Right lobe of liver (tissue), 6 donors: ENCODE results near the gene EPN3. TPM values are rescaled to one million over a fixed set of nuclear protein-coding genes. Genes with fewer than 3 reads are reported as not detected.

Source experiments
- ATAC-seq, 4 donors: fragments of 200-7000 bp; cut with Tn5 transposase; one replicate each; pipeline ENCODE4 v1.9.1; 2020; ENCODE audit warnings: mild to moderate bottlenecking in 4 of 4, moderate library complexity in 4 of 4
- DNase-seq, 3 donors: peaks; one replicate each; pipeline ENCODE4 v3.0.0-alpha.2; 2020
- H3K27ac ChIP-seq, 3 donors: fragments of 200-600 bp; one replicate each; pipeline ENCODE4 v1.8.0; 2022
- H3K27me3 ChIP-seq, 2 donors: fragments of 200-600 bp; one replicate each; pipeline ENCODE4 v1.8.0; 2022
- H3K36me3 ChIP-seq, 4 donors: fragments of 200-600 bp; sonication (generic) in 1 of 4; one replicate each; pipeline versions ENCODE4 v1.5.1 to v1.8.0; 2017 to 2022; ENCODE audit warnings: control low read depth in 1 of 4
- H3K4me1 ChIP-seq, 4 donors: fragments of 200-600 bp; sonication (generic) in 1 of 4; one replicate each; pipeline versions ENCODE4 v1.5.1 to v1.8.0; 2017 to 2022; ENCODE audit warnings: control low read depth in 1 of 4
- H3K4me3 ChIP-seq, 3 donors: fragments of 200-600 bp; one replicate each; pipeline ENCODE4 v1.8.0; 2022
- H3K9me3 ChIP-seq, 4 donors: fragments of 200-600 bp; sonication (generic) in 1 of 4; one replicate each; pipeline versions ENCODE4 v1.5.1 to v1.8.0; 2017 to 2022; ENCODE audit warnings: control low read depth in 1 of 4
- CTCF ChIP-seq, 4 donors: fragments of 200-600 bp in 3 of 4; fragments of 450-650 bp in 1 of 4; IDR thresholded peaks; one replicate each; pipeline versions ENCODE4 v1.5.1 to v1.8.0; 2016 to 2022; ENCODE audit warnings: antibody characterized with exemption in 4 of 4, mild to moderate bottlenecking in 2 of 4
- POLR2A ChIP-seq: fragments of 450-650 bp; IDR thresholded peaks from one replicate; pipeline ENCODE4 v1.6.1; 2017; ENCODE audit warnings: antibody characterized with exemption, mild to moderate bottlenecking
- WGBS: methylation state at CpG from one replicate; pipeline ENCODE4 v1.1.6; 2018; ENCODE audit warnings: low coverage, low lambda C conversion rate; ENCODE audit not compliant: insufficient coverage; ENCODE audit errors: missing lambda C conversion rate; 5-methylcytosine and 5-hydroxymethylcytosine counted together
- intact Hi-C, 2 donors: fragments of 100-400 bp; cut with DNase I; formaldehyde crosslinking; loops; one replicate each; pipeline versions ENCODE4 v1.11.2 to v1.14.1; 2022
- total RNA-seq, 6 experiments: library from RNA; depleted of rRNA in 2 of 6; stranded (reverse); fragments of >200 nt in 2 of 6; fragmentation: NEBNext Ultra II Directional in 3 of 6; extraction: Animal tissue kit (Norgen Biotek cat#: 25700) in 3 of 6; gene quantifications; one replicate each; pipeline versions ENCODE4 v1.1.0 to v1.2.4, GENCODE V29; 2016 to 2023
- donor health status: DM: no; HTN: yes; CAD: no.
- donor health status: DM: no; HTN: no; CAD: no.
- donor health status: DM: no; HTN: no; CAD: no.
- donor health status: DM: no; HTN: yes; CAD: no.
- donor health status: DM: no; HTN: yes; CAD: no.

EPN3 gene
- total RNA-seq, 6 experiments from 2014 or later, result 0.06 to 0.27 TPM; not detected in 4

GRCh38 chr17:50564916-50565315 lies 32.4 kb downstream of the EPN3 start:
- no peak for ATAC-seq
- Histone ChIP-seq H3K36me3 (no peaks in the 10 kb centered on the region), H3K27me3 (peaks cover 4 to 18% of the 10 kb centered on the region in 2 donors), H3K4me1 (peaks cover 0 to 16% (median 3%) of the 10 kb centered on the region in 4 donors), H3K9me3 (no peaks in the 10 kb centered on the region), H3K4me3 (no peak overlapping the region), H3K27ac (no peak overlapping the region)
- TF ChIP-seq POLR2A (no peak), CTCF (IDR thresholded peaks at IDR 0.05) (no peak)
- intact Hi-C loops, result loop anchor here in 1 of 2 donors (5.0 kb wide), 1 partner anchor 52 kb away; no protein-coding TSS in a partner anchor
- DNase-seq, result no peak
- 24% methylated on average over 18 of the region's 19 CpGs for WGBS

GRCh38 chr17:50565402-50566350 lies 33.1 kb downstream of the EPN3 start:
- 18% methylated on average over 7 of the region's 10 CpGs for WGBS
- ATAC-seq, result no peak
- no peaks in the 10 kb centered on the region for H3K36me3 ChIP-seq
- no peak overlapping the region for H3K4me3 ChIP-seq
- H3K9me3 ChIP-seq, result no peaks in the 10 kb centered on the region
- no peak for TF ChIP-seq POLR2A
- no peak overlapping the region for H3K27ac ChIP-seq
- H3K4me1 ChIP-seq, result peaks cover 0 to 9% (median 0%) of the 10 kb centered on the region in 4 donors
- peaks cover 4 to 14% of the 10 kb centered on the region in 2 donors for H3K27me3 ChIP-seq
- DNase-seq, result no peak
- intact Hi-C loops, result loop anchor here in 1 of 2 donors (5.0 kb wide), 1 partner anchor 52 kb away; no protein-coding TSS in a partner anchor

GRCh38 chr17:50566886-50567285 lies 34.4 kb downstream of the EPN3 start:
- no peaks in the 10 kb centered on the region for H3K9me3 ChIP-seq
- H3K36me3 ChIP-seq, result no peaks in the 10 kb centered on the region
- no peaks in the 10 kb centered on the region for H3K4me1 ChIP-seq
- ATAC-seq, result no peak
- H3K27me3 ChIP-seq, result peaks cover 0 to 5% of the 10 kb centered on the region in 2 donors
- DNase-seq, result no peak
- intact Hi-C loops, result loop anchor here in 1 of 2 donors (5.0 kb wide), 1 partner anchor 50 kb away; no protein-coding TSS in a partner anchor
- WGBS, result 0% methylated on average over 1 of the region's 2 CpGs
- H3K27ac ChIP-seq, result no peak overlapping the region
- TF ChIP-seq POLR2A (no peak), CTCF (IDR thresholded peaks at IDR 0.05) (no peak)
- no peak overlapping the region for H3K4me3 ChIP-seq

GRCh38 chr17:50568659-50569058 lies 36.1 kb downstream of the EPN3 start:
- DNase-seq, result no peak
- Histone ChIP-seq H3K9me3 (no peaks in the 10 kb centered on the region), H3K4me3 (no peak overlapping the region), H3K27me3 (no peaks in the 10 kb centered on the region), H3K4me1 (no peaks in the 10 kb centered on the region), H3K27ac (no peak overlapping the region), H3K36me3 (no peaks in the 10 kb centered on the region)
- intact Hi-C loops, result loop anchor here in 1 of 2 donors (5.0 kb wide), 1 partner anchor 49 kb away; no protein-coding TSS in a partner anchor
- ATAC-seq, result no peak
- 67% methylated on average over 1 of the region's 12 CpGs for WGBS
- TF ChIP-seq CTCF (IDR thresholded peaks at IDR 0.05) (no peak), POLR2A (no peak)

- H3K4me3 ChIP-seq, result no peak overlapping the region
- WGBS, result no CpG with 5 or more reads among the region's 7 CpGs
- H3K27me3 ChIP-seq, result no peaks in the 10 kb centered on the region
- no peak overlapping the region for H3K27ac ChIP-seq
- TF ChIP-seq CTCF (IDR thresholded peaks at IDR 0.05), result no peak
- TF ChIP-seq POLR2A, result no peak
- H3K9me3 ChIP-seq, result no peaks in the 10 kb centered on the region
- DNase-seq, result no peak
- H3K36me3 ChIP-seq, result no peaks in the 10 kb centered on the region
- no peaks in the 10 kb centered on the region for H3K4me1 ChIP-seq
- no peak for ATAC-seq
- intact Hi-C loops, result loop anchor here in 1 of 2 donors (5.0 kb wide), 1 partner anchor 48 kb away; no protein-coding TSS in a partner anchor
Measured at GRCh38 chr17:50569592-50569991, 37.1 kb downstream of the EPN3 start.
